ENCODE measurements around the gene SLC25A53. TPM values are rescaled to one million over a fixed set of nuclear protein-coding genes. Genes with fewer than 3 reads are reported as not detected.

Gene SLC25A53
- 6.7 and 9.6 TPM in 2 replicates for total RNA-seq

GRCh38 chrX:104156630-104157529 lies at the start of gene SLC25A53:
SLC25A53 (minus strand) TSS chrX:104157009; CDS start chrX:104105257, 51,752 bp downstream.

GRCh38 chrX:104165894-104166734 lies 9.3 kb upstream of the SLC25A53 start, which contains the start of gene FAM199X:
FAM199X (plus strand) TSS chrX:104166453; CDS start chrX:104166786, 333 bp downstream.

GRCh38 chrX:104112326-104112951 lies 44.4 kb downstream of the SLC25A53 start, which contains the start of gene ZCCHC18:
ZCCHC18 (plus strand) TSS chrX:104112523; CDS start chrX:104114112, 1,589 bp downstream.

GRCh38 chrX:104075778-104076445 lies 80.9 kb downstream of the SLC25A53 start, which contains the start of gene TMSB15C:
TMSB15C (minus strand) TSS chrX:104076236.

Other genes starting within 250 kb of the SLC25A53 start
- 2.4 and 2.6 TPM in 2 replicates for gene TMSB15B, start 194.4 kb downstream of the SLC25A53 start, total RNA-seq
- not detected in 2 replicates for gene H2BW1, start 143.3 kb downstream of the SLC25A53 start, total RNA-seq
- gene H2BW2, start 117.1 kb downstream of the SLC25A53 start, total RNA-seq = not detected in 2 replicates
- 1.9 and 2.9 TPM in 2 replicates for gene TMSB15C, start 80.8 kb downstream of the SLC25A53 start, total RNA-seq
- 0.12 and 0.16 TPM in 2 replicates for gene ZCCHC18, start 44.5 kb downstream of the SLC25A53 start, total RNA-seq
- 17.1 and 19.8 TPM in 2 replicates for gene FAM199X, start 9.4 kb upstream of the SLC25A53 start, total RNA-seq
- not detected in 2 replicates for gene ESX1, start 97.9 kb upstream of the SLC25A53 start, total RNA-seq

All from hair follicle dermal papilla cell (primary cell).